ENCODE measurements around the gene FAM162A.

The FAM162A gene

GRCh38 chr3:122389197-122389596 is 5.2 kb downstream of the FAM162A start:
- no peak for DNase-seq

GRCh38 chr3:122389892-122390291 is 5.9 kb downstream of the FAM162A start:
- DNase-seq, result no peak

GRCh38 chr3:122390665-122391064 is 6.7 kb downstream of the FAM162A start:
- DNase-seq, result no peak

GRCh38 chr3:122391681-122392446 is 7.9 kb downstream of the FAM162A start:
- no peak for DNase-seq

GRCh38 chr3:122392868-122393844 is 9.2 kb downstream of the FAM162A start:
- peak in 1 of 2 donors; percentile 60 for DNase-seq

- DNase-seq, result no peak
Measured at GRCh38 chr3:122394173-122394572, 10.2 kb downstream of the FAM162A start.

- DNase-seq, result no peak
Measured at GRCh38 chr3:122395582-122395981, 11.6 kb downstream of the FAM162A start.

- DNase-seq, result no peak
Measured at GRCh38 chr3:122396511-122396910, 12.5 kb downstream of the FAM162A start.

- no peak for DNase-seq
Measured at GRCh38 chr3:122397201-122397600, 13.2 kb downstream of the FAM162A start.

GRCh38 chr3:122398920-122399319 is 14.9 kb downstream of the FAM162A start:
- DNase-seq, result no peak

- no peak for DNase-seq
Measured at GRCh38 chr3:122403489-122403888, 19.5 kb downstream of the FAM162A start.

- DNase-seq, result no peak
Measured at GRCh38 chr3:122405015-122405414, 21.0 kb downstream of the FAM162A start.

GRCh38 chr3:122406198-122406597 is 22.2 kb downstream of the FAM162A start:
- DNase-seq, result no peak

GRCh38 chr3:122407946-122408345 is 24.0 kb downstream of the FAM162A start:
- DNase-seq, result no peak

GRCh38 chr3:122409446-122409845 is 25.5 kb downstream of the FAM162A start:
- DNase-seq, result no peak

GRCh38 chr3:122410111-122410510 is 26.1 kb downstream of the FAM162A start:
- no peak for DNase-seq

GRCh38 chr3:122410639-122411038 is 26.7 kb downstream of the FAM162A start:
- DNase-seq, result no peak

- DNase-seq, result no peak
Measured at GRCh38 chr3:122414391-122414790, 30.4 kb downstream of the FAM162A start.

- DNase-seq, result peak; percentile 65 to 71
Measured at GRCh38 chr3:122415104-122415744, 31.2 kb downstream of the FAM162A start.

GRCh38 chr3:122415762-122416654 is 32.0 kb downstream of the FAM162A start, which contains the start of gene WDR5B:
Gene WDR5B (minus strand): TSS chr3:122416062. CDS start chr3:122415528, 534 bp downstream.
- DNase-seq, result peak; percentile 97 to 98

GRCh38 chr3:122416966-122417365 is 33.0 kb downstream of the FAM162A start:
- DNase-seq, result no peak

- no peak for DNase-seq
Measured at GRCh38 chr3:122421101-122421500, 37.1 kb downstream of the FAM162A start.
